ENCODE results near the gene POLDIP3.

Gene POLDIP3

GRCh38 chr22:42641801-42642413 lies 27.2 kb upstream of the POLDIP3 start:
- FAIRE-seq, result no peak

- FAIRE-seq, result no peak
These were observed 25.0 kb upstream of the POLDIP3 start for GRCh38 chr22:42639541-42640241.

DNA sequence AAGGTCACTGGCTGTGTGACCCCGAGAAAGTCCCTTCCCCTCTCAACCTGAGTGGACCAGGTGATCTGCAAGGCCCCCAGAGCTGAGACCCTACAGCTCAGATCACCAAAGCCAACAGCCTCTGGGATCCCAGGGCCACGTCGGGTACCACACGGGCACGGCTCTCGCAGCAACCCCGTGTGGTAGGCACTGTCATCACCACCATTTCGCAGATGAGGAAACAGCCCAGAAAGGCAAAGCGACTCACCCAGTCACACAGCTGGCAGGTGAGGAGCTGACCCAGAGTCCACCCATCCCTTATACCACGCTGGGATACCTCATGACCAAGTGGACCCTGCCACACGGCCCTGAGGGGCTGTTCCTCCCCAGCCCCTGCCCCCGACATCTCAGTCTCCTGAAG lies 22.9 kb upstream of the POLDIP3 start:
- FAIRE-seq, result no peak

DNA sequence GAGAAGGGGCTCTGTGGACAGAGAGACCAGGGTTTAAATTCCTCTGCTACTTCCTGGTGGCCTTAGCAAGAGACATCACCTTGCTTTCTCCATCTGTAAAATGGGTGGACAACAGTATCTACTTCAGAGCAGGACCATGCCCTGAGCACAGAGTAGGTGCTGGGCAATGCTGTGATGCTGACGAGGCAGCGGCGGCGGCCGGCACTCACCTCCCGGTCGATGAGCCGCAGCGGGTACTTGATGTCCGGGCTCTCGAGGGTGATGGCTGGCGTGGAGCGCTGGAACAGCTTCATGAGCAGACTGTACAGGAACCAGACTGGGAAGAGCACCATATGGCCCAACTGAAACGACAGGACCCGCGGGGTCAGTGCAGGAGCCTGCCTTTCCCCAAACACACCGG lies 21.8 kb upstream of the POLDIP3 start:
- no peak for FAIRE-seq

- no peak for FAIRE-seq
These were observed 20.8 kb upstream of the POLDIP3 start for GRCh38 chr22:42635531-42635930.

DNA sequence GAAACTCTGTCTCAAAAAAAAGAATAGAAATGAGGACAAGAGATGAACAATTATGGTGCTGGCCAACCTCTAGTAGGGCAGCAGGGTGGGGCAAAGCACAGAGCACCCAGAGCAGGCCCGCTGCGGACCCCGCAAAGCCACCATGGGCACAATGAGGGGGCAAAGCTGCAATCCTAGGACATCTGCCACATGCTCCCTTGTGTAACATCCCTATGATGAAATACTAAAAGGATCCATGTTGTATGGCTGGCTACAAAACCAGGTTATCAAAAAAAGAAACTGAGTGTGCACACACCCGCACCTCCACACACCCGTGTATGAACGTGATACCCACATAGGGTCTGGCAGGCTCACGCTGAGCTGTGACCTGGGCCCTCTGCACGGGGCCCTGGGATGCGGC lies 18.3 kb upstream of the POLDIP3 start:
- no peak for FAIRE-seq

DNA sequence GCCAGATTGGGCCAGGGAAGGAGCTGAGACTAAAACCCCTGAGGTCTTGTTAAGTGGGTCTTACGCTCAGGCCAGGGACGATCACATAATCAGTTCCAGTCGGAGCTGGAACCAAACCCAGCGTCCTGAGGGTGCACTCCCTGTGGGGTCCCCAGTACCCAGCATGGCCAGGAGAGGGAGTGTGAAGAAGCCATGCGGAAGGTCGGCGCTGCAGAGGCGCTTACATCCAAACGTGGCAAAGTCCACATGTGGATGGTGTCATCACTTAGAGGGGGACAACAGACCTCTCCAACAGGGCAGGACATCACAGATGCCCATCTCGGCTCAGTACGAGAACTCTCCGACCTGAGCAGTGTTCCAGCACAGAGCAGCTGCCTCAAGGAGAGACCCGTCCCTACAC lies 17.4 kb upstream of the POLDIP3 start:
- no peak for FAIRE-seq

GRCh38 chr22:42630901-42631602 lies 16.4 kb upstream of the POLDIP3 start:
- no peak for FAIRE-seq

- FAIRE-seq, result no peak
These were observed 15.5 kb upstream of the POLDIP3 start for GRCh38 chr22:42630211-42630610.

DNA sequence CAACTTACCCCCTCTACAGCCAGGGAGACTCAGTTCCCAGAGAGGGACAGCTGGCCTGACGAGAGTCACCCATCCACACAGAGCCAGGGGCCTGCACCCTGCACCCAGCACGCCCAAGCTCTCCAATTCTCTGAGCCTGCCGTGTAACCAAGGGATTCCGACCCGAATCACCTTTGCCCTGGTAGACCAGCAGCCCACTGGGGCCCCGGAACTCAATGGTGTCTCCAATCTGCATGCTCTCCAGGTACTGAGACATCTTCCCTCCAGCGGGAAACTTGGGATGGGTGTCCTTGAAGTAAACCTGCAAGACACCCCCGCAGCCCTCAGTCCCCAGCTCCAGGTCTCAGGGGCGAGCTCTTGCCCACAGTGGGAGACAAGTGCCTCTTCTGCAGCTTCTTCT lies 13.3 kb upstream of the POLDIP3 start:
- FAIRE-seq, result no peak

DNA sequence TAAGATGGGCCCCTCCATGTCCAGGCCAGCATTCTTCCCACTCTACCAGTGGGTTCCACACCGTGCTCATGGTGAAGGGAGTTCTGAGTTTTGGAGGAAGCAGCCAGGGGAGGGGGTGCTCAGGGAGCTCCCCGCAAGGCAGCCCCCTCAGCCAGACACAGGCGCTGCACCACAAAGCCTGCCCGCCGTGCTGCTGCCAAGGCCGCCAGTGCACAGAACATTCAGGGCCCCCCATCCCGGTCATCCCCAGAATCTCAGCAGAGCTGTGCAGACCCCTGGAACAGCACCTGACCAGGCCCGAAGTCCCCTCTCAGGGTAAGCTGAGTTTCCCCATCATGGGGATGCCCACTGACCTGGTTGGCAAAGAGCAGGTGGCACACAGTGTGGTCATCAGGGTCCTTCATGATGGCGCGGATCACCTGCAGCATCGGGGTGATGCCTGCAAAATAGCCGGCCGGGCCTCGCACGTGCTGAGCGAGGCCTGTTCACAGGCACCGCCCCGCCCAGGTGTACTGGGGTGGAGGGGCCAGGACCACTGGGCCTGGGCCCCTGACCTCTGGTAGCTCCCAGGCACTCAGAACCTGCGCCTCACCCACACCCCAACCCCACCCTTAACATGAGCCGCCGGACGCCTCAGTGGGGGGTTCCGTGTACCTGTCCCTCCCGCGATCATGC lies 12.4 kb upstream of the POLDIP3 start:
- no peak for FAIRE-seq

DNA sequence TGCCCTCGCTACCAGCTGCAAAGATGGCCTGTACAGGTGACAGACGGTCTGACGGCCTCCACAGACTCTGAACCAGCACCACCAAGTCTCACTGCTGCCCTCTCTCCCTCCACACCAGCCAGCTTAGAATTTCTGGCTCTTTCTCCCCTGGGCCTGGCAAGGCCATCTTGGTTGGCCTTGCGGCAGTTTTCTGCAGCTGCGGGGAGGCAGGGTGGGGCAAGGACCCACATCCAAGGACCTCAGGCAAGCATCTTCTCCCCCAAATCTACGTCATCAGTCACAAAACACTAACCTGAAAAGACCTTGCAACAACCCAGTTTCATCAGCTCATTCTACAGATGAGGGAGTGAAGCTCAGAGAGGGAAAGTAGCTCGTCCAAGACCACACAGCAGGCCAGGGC lies 11.7 kb upstream of the POLDIP3 start:
- FAIRE-seq, result no peak

DNA sequence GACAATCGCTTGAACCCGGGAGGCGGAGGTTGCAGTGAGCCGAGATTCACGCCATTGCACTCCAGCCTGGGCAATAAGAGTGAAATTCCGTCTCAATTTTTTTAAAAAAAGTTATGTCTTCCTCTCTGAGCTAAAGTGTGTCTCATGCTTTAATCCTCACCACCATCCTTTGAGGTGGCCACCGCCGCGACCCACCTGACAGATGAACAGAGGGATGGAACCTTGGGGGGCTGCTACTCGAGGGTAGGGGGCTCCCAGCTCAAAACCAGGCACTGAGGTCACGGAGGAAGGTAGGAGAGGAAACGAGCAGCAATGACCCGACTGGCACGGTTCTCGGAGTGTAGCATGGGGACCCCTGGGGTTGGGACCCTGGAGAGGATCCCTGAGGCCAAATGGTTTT lies 10.7 kb upstream of the POLDIP3 start:
- FAIRE-seq, result no peak

DNA sequence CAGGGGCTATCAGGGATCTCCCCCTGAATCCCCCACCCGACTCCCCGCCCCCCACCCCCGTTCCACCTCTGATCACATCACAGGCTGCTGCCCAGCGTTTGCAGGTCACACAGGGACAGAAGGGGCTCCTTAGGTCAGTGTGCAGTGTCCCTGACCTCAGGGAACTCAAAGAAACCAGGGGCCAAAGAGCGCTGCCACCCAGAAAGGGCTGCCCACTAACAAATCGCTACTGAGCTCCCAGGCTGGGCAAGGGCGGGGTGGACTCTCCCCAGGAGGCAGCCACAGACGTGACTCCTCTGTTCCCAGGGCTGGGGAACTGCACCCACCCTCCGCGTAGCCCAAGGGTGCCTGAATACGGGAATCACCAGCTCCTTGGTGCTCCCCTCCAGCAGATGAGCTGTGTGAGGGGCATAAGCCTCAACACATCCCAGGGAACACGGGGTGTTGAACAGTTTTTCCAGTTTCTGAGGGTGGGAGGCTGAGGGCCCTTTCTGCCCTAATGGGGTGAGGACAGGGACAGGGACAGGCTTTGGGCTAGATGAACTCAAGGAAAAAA lies 9.9 kb upstream of the POLDIP3 start:
- no peak for FAIRE-seq

DNA sequence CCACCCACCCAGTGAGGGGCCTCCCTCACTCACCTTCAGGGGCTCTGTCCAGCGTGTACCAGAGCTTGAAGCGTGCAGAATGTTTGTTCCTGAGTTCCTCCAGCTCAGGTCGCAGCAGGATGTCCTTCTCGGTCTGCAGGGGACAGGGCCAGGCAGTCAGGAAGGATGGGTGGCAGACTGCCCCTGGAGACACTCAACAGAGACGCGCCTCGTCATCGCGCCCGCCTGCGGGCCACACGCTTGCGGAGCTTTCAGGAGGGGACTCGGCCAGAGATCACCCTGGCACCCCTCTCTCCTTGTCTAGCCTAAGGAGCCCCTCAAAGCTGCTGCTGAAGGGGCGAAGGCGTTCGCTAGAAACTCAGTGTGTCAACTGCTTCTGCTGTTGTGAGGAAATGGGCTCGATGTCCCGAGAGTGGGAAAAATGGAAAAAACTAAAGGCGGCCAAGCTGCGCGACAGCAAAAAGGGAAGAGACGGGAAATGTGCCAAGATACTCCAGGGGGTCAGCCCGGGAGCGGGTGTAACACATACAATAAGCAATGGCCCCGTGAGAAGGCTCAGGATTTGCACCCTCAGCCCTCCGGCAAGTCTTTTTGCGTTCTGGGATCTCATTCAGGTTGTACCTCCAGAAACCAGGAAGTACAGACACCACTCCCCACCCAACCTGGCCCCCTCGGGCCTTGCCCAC lies 9.2 kb upstream of the POLDIP3 start:
- FAIRE-seq, result no peak

DNA sequence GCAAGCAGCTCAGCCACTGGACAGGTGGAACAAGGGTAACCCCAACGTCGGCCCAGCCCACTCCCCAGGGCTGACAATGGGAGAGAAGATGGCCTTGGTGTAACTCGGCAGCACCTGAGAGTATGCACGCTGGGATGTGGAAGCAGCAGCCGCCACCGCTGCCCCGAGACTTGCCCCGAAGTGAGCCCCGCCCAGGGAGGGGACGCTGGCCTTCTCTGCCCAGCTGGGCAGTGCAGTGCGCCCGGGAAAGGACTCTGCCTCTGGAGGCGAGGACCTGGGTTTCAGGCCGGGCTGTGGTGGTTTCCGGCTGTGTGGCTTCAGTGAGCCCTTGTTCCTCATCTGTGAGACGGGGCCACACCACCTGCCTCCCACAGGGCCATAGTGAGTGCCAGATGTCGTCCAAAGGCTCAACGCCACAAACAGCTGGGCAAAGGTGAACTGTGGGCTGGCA lies 8.6 kb upstream of the POLDIP3 start:
- FAIRE-seq, result no peak

DNA sequence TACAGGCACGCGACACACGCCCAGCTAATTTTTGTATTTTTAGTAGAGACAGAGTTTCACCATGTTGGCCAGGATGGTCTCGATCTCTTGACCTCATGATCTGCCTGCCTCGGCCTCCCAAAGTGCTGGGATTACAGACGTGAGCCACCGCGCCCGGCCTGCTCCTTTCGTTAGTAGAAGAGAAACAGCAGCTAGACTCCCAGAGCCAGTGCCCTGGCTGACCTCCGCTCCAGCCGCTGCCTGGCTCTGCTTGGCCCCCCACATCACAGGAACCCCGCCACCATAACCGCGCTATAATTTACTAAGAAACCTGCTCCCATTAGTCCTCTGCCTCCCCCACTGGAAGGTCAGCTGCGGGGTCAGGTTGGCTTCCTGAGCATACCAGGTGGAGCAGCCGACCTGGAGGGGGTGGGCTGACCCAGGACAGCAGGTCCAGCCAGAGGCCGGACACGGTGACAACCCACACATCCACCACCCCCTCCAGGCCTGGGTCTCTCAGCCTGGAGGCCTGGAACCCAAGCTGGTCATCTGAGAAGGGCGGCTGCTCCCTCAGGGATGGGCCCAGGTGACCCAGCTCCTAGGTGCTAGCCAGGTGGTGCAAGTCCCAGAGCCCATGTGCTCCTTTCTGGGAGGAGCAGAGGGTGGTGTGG lies 7.5 kb upstream of the POLDIP3 start:
- FAIRE-seq, result no peak

DNA sequence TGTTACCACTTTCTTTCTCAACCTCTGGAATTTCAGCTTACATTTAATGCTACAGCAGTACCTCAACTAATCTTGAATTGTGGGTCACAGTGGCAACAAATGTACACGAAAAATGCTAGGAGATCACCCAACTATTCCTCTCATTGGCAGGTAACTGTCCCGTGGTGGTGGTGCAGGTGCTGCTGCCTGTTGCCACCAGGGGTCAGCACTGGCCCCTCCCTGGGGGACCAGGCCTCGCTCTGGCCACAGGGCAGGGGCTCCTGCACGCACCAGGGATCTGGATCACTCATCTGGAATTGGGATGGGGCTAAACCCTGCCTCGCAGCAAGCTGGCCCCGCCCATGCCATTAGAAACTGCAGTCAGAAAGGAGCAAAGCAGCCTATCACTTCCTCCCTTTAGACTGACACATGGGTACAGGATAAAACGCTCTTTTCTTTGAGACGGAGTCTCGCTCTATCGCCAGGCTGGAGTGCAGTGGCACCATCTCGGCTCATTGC lies 6.9 kb upstream of the POLDIP3 start:
- peak; percentile 50 for FAIRE-seq

DNA sequence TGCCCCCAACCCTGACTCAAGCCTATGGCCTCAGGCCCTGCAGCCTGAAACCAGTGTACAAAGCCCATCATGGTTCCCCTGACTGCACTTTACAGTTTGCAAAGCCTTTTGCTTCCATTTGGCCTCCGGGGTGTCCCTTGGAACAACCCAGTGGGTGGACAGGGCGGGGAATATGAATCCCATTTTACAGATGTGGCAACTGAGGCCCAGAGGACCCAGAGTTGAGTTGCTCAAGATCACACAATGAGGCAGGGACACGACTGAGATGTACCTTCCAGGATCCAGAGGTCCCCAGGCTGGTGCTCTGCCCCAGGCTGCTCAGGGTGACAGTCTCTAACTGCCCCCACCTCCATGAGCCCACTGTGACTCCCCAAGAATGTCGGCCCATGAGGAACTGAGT lies 5.4 kb upstream of the POLDIP3 start:
- FAIRE-seq, result no peak

DNA sequence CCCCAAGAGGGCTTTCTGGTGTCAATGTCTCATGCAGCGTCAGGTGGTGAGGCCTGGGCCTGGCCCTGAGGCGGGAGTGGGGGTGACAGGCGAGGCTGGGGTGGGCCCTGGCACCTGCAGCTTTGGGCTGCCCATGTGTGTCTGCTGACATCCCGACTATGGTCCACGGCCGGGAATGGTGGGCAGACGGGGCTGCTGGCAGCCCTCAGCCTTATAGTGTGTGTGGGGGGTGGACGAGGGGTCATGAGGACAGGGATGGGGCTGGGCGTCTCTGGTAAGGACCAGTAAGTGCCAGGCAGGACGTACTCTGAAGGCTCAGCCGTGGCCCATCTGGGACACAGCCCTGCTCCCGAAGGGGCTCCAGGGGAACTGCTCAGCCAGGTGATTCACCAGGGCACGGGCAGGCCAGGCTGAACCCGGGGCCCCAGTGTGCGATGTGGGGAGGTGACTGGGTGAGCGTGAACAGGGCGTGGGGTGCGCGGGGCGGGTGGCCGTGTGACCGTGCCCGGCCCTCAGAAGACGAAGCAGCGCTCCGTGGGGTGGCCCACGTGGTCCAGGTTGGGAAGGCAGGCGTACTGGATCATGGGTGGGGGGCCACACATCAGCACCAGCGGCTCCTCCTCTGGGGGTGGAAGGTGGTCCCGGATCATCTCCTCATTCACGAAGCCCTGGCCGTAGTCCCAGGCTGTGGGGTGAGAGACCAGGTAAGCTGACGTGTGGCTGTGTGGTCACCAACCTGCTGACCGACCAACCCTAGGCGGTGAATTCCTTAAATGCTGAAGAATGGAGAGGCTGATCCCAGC lies 4.8 kb upstream of the POLDIP3 start:
- FAIRE-seq, result no peak
